Kidney (tissue), 14 donors: ENCODE data around the gene KIF1C. TPM values are rescaled to one million over a fixed set of nuclear protein-coding genes. Genes with fewer than 3 reads are reported as not detected.

ENCODE experiments used
- DNase-seq, 5 donors: peaks; one replicate each; pipeline ENCODE4 v3.0.0-alpha.2; 2013 to 2020
- FAIRE-seq: peaks from 2 replicates; lab custom pipeline; 2012; peaks lifted over from hg19 to GRCh38; lab: Jason Lieb, UNC
- H3K27ac ChIP-seq, 2 donors: one replicate each; pipeline ENCODE4 v1.7.0; 2013; ENCODE audit warnings: low read depth in 2 of 2, low read length in 2 of 2, inconsistent platforms in 1 of 2
- H3K27me3 ChIP-seq: one replicate; pipeline ENCODE4 v1.7.1; 2013; ENCODE audit warnings: low read length, inconsistent platforms; ENCODE audit not compliant: control insufficient read depth, insufficient read depth
- H3K36me3 ChIP-seq, 3 donors: one replicate each; pipeline versions ENCODE4 v1.7.0 to v1.7.1; 2013; ENCODE audit warnings: low read length in 3 of 3, control low read depth in 1 of 3, inconsistent platforms in 1 of 3; ENCODE audit not compliant: insufficient read depth in 3 of 3, control insufficient read depth in 2 of 3
- H3K4me1 ChIP-seq, 3 donors: one replicate each; pipeline versions ENCODE4 v1.7.0 to v1.7.1; 2013; ENCODE audit warnings: low read length in 3 of 3, inconsistent platforms in 1 of 3, low read depth in 1 of 3; ENCODE audit not compliant: control insufficient read depth in 2 of 3, insufficient read depth in 2 of 3
- H3K4me3 ChIP-seq, 3 donors: one replicate each; pipeline versions ENCODE4 v1.7.0 to v1.8.1; 2013; ENCODE audit warnings: low read length in 3 of 3, control low read depth in 1 of 3, inconsistent platforms in 1 of 3
- H3K9ac ChIP-seq, 3 donors: one replicate each; pipeline versions ENCODE4 v1.7.0 to v1.7.1; 2013; ENCODE audit warnings: low read length in 3 of 3, control low read depth in 1 of 3, inconsistent platforms in 1 of 3
- H3K9me3 ChIP-seq, 3 donors: one replicate each; pipeline versions ENCODE4 v1.7.0 to v1.7.1; 2013; ENCODE audit warnings: low read length in 3 of 3, control low read depth in 1 of 3, inconsistent platforms in 1 of 3; ENCODE audit not compliant: control insufficient read depth in 2 of 3, insufficient read depth in 1 of 3
- intact Hi-C: fragments of 100-400 bp; cut with DNase I; formaldehyde crosslinking; loops from one replicate; pipeline ENCODE4 v1.11.1; 2022
- polyA plus RNA-seq: library from polyadenylated mRNA; stranded (reverse); fragments of 350-450 nt; fragmentation: Illumina TruSeq; extraction: RNeasy Lipid Tissue Mini Kit (QIAGEN cat#74804); gene quantifications from one replicate; pipeline ENCODE4 v1.2.3, GENCODE V29; 2014; ENCODE audit warnings: low read depth, low replicate concordance; ENCODE audit not compliant: insufficient read depth
- total RNA-seq: library from RNA; stranded (reverse); fragmentation: NEBNext Ultra II Directional; extraction: Animal tissue kit (Norgen Biotek cat#: 25700); gene quantifications from one replicate; pipeline ENCODE4 v1.2.1, GENCODE V29; 2021
- TF ChIP-seq, protein P1 (sequence below): IDR thresholded peaks from 3 replicates; pipeline ENCODE4 v1.5.1; 2012; ENCODE audit warnings: mild to moderate bottlenecking, moderate library complexity, borderline replicate concordance; ENCODE audit not compliant: insufficient read depth; ENCODE audit errors: extremely low read depth
- donor health status: control.
- donor health status: control.
- donor health status: control.
- donor health status: control.
- donor health status: control.
- donor health status: DM: yes; HTN: yes; CAD: no.
- donor health status: Normal renal cell carcinoma (clear cell type).

The KIF1C gene
- total and polyA plus RNA-seq, 2 donors from 2014 or later = 69.6 to 168 TPM

DNA sequence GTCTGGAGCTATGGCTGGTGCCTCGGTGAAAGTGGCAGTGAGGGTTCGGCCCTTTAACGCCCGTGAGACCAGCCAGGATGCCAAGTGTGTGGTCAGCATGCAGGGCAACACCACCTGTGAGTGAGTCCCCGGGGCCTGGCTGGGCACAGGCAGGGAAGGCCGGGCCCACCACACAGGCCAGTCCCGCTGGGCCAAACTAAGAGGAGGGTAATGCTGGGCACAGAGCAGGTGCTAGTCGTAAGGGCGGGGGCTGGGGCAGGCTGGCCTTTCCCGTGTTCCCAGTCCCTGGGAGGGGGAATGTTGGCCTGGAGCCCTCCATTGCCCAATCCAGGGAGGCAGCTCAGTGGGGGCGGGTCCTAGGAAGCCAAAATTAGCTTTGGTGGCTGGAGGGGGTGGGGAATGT lies 2.5 kb downstream of the KIF1C start:
- Histone ChIP-seq H3K9me3 (no peaks in the 10 kb centered on the region), H3K4me3 (no peak overlapping the region), H3K9ac (no peak overlapping the region), H3K27ac (no peak overlapping the region), H3K27me3 (no peaks in the 10 kb centered on the region), H3K4me1 (peaks cover 0 to 20% (median 4%) of the 10 kb centered on the region in 3 donors), H3K36me3 (peaks cover 2 to 39% (median 32%) of the 10 kb centered on the region in 3 donors)
- DNase-seq = peak in 1 of 5 donors; percentile 75
- TF ChIP-seq, protein P1, sequence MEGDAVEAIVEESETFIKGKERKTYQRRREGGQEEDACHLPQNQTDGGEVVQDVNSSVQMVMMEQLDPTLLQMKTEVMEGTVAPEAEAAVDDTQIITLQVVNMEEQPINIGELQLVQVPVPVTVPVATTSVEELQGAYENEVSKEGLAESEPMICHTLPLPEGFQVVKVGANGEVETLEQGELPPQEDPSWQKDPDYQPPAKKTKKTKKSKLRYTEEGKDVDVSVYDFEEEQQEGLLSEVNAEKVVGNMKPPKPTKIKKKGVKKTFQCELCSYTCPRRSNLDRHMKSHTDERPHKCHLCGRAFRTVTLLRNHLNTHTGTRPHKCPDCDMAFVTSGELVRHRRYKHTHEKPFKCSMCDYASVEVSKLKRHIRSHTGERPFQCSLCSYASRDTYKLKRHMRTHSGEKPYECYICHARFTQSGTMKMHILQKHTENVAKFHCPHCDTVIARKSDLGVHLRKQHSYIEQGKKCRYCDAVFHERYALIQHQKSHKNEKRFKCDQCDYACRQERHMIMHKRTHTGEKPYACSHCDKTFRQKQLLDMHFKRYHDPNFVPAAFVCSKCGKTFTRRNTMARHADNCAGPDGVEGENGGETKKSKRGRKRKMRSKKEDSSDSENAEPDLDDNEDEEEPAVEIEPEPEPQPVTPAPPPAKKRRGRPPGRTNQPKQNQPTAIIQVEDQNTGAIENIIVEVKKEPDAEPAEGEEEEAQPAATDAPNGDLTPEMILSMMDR = no peak
- intact Hi-C loops = no loop called here
- no peak for FAIRE-seq

DNA sequence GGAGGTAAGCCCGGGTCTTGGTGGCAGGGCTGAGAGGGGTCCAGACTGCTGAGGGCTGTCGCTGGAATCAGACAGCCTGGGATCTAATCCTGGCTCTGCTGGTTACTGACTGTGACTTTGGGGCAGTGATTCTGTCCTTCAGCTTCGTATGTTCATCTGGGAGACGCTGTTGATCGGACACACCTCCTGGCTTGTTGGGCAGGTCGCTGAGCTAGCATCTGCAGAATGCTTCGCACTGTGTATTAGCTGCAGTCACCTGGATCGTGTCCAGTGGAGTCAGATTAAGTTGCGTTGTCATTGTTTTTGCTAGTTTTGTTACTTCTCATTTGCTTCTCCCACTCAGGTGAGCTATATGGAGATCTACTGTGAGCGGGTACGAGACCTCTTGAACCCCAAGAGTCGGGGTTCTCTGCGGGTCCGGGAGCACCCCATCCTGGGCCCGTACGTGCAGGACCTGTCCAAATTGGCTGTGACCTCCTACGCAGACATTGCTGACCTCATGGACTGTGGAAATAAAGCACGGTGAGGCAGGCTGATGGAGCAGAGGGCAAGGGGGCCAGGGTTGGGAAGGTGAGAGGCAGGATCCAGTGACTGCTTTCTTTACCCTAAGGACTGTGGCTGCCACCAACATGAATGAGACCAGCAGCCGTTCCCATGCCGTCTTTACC lies 4.5 kb downstream of the KIF1C start:
- FAIRE-seq (no peak), DNase-seq (no peak)
- Histone ChIP-seq H3K4me1 (peaks cover 0 to 15% (median 0%) of the 10 kb centered on the region in 3 donors), H3K9me3 (no peaks in the 10 kb centered on the region), H3K9ac (no peak overlapping the region), H3K27me3 (no peaks in the 10 kb centered on the region), H3K4me3 (no peak overlapping the region), H3K27ac (no peak overlapping the region), H3K36me3 (peaks cover 2 to 50% (median 42%) of the 10 kb centered on the region in 3 donors)
- TF ChIP-seq, protein P1 = no peak
- intact Hi-C loops = no loop called here

DNA sequence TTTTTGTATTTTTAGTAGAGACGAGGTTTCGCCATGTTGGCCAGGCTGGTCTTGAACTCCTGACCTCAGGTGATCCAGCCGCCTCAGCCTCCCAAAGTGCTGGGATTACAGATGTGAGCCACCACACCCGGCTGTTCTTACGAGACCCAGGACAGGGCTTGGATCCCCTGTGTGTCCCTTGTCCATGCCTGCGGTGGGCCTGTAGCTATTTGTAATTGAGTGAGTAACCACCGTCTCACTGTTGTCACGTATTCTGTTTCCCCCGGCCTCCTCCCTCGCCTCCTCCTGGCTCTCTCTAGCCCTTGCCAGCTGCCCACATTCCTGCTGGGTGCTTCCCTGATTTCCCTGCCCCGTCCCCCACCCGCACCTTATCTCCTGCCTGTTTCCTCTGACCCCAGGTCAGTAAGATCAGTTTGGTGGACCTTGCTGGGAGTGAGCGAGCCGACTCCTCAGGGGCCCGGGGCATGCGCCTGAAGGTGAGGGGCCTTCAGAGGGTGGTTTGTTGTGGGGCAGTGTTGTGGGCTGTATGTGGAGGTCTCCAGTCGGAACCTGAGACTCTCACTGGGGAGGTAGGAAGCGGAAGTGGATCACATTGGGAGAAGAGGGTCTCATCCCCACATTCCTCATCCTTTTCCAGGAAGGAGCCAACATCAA lies 5.6 kb downstream of the KIF1C start:
- no peak overlapping the region for H3K9ac ChIP-seq
- no peak for FAIRE-seq
- TF ChIP-seq, protein P1 = no peak
- no peaks in the 10 kb centered on the region for H3K27me3 ChIP-seq
- H3K4me3 ChIP-seq = no peak overlapping the region
- intact Hi-C loops = no loop called here
- H3K27ac ChIP-seq = no peak overlapping the region
- peaks cover 2 to 61% (median 52%) of the 10 kb centered on the region in 3 donors for H3K36me3 ChIP-seq
- DNase-seq = no peak
- H3K9me3 ChIP-seq = no peaks in the 10 kb centered on the region
- peaks cover 0 to 15% (median 0%) of the 10 kb centered on the region in 3 donors for H3K4me1 ChIP-seq
